WTC11 (cell line): ENCODE measurements around the gene EML6. TPM values are rescaled to one million over a fixed set of nuclear protein-coding genes. Genes with fewer than 3 reads are reported as not detected.

ENCODE experiments used
- ATAC-seq: fragments of 200-7000 bp; cut with Tn5 transposase; 2 replicates; pipeline ENCODE4 v1.10.0; 2021; ENCODE audit warnings: mild to moderate bottlenecking, moderate library complexity
- CTCF ChIA-PET: fragments of 300-600 bp; sonication (Branson Sonifier 250); formaldehyde crosslinking; loops from one replicate; lab custom pipeline; 2021; ENCODE audit warnings: antibody characterized with exemption; lab: Charles Lee
- POLR2A ChIA-PET: fragments of 350-600 bp; sonication (Branson Sonifier 250); formaldehyde crosslinking; loops from one replicate; lab custom pipeline; 2021; ENCODE audit warnings: antibody characterized with exemption; lab: Charles Lee
- DNase-seq: peaks from one replicate; pipeline ENCODE4 v3.0.0; 2021; ENCODE audit warnings: low spot score
- H3K27ac Mint-ChIP-seq: 2 replicates; pipeline ENCODE4 v1.8.0; 2021; ENCODE audit warnings: mixed read lengths
- H3K27me3 Mint-ChIP-seq: 2 replicates; pipeline ENCODE4 v1.8.0; 2021; ENCODE audit warnings: low read depth, mild to moderate bottlenecking, moderate library complexity, mixed read lengths
- H3K36me3 Mint-ChIP-seq: 2 replicates; pipeline ENCODE4 v1.8.0; 2021; ENCODE audit warnings: mixed read lengths
- H3K4me1 Mint-ChIP-seq: 2 replicates; pipeline ENCODE4 v1.8.0; 2022; ENCODE audit warnings: mixed read lengths
- H3K4me3 Mint-ChIP-seq: 2 replicates; pipeline ENCODE4 v1.8.0; 2021; ENCODE audit warnings: mild to moderate bottlenecking, moderate library complexity, mixed read lengths
- H3K9me3 Mint-ChIP-seq: 2 replicates; pipeline ENCODE4 v1.8.0; 2021; ENCODE audit warnings: mixed read lengths
- ATF6 ChIP-seq: sonication (generic); formaldehyde crosslinking; IDR thresholded peaks from 2 replicates; pipeline ENCODE4 v1.8.1; 2023; ENCODE audit warnings: mild to moderate bottlenecking, missing genetic modification reagents
- ELF4 ChIP-seq: sonication (generic); formaldehyde crosslinking; IDR thresholded peaks from 2 replicates; pipeline ENCODE4 v1.8.1; 2022; ENCODE audit warnings: low read depth, mild to moderate bottlenecking, moderate library complexity, missing genetic modification reagents
- ESRRA ChIP-seq: sonication (generic); formaldehyde crosslinking; IDR thresholded peaks from 2 replicates; pipeline ENCODE4 v1.8.1; 2022; ENCODE audit warnings: mild to moderate bottlenecking, missing genetic modification reagents, borderline replicate concordance
- NR2C2 ChIP-seq: sonication (generic); formaldehyde crosslinking; IDR thresholded peaks from 2 replicates; pipeline ENCODE4 v1.8.0; 2022; ENCODE audit warnings: mild to moderate bottlenecking, missing genetic modification reagents
- RELA ChIP-seq: sonication (generic); formaldehyde crosslinking; IDR thresholded peaks from 2 replicates; pipeline ENCODE4 v1.8.1; 2022; ENCODE audit warnings: missing genetic modification reagents, mild to moderate bottlenecking, borderline replicate concordance
- SOX15 ChIP-seq: fragments of 250-450 bp; sonication (Bioruptor Pico); IDR thresholded peaks from 2 replicates; pipeline ENCODE4 v1.9.0; 2021; ENCODE audit warnings: mild to moderate bottlenecking
- total RNA-seq: library from RNA; stranded (reverse); gene quantifications from 3 replicates; pipeline ENCODE4 v1.2.3, GENCODE V29; 2021
- TF ChIP-seq, protein P1 (sequence below): sonication (generic); formaldehyde crosslinking; IDR thresholded peaks from 2 replicates; pipeline ENCODE4 v1.8.0; 2023; ENCODE audit warnings: missing genetic modification reagents, mild to moderate bottlenecking, borderline replicate concordance
- TF ChIP-seq, protein P2 (sequence below): sonication (generic); formaldehyde crosslinking; IDR thresholded peaks from 2 replicates; pipeline ENCODE4 v1.8.0; 2022; ENCODE audit warnings: mild to moderate bottlenecking, missing genetic modification reagents
- TF ChIP-seq, protein P3 (sequence below): sonication (generic); formaldehyde crosslinking; IDR thresholded peaks from 2 replicates; pipeline ENCODE4 v1.8.1; 2023; ENCODE audit warnings: mild to moderate bottlenecking, missing genetic modification reagents
- TF ChIP-seq, protein P4 (sequence below): fragments of 250-450 bp; sonication (Bioruptor Pico); IDR thresholded peaks from 2 replicates; pipeline ENCODE4 v1.9.0; 2021; ENCODE audit warnings: mild to moderate bottlenecking
- TF ChIP-seq, protein P5 (sequence below): sonication (generic); formaldehyde crosslinking; IDR thresholded peaks from 2 replicates; pipeline ENCODE4 v1.8.0; 2023; ENCODE audit warnings: mild to moderate bottlenecking, missing genetic modification reagents
- TF ChIP-seq, protein P6 (sequence below): sonication (generic); formaldehyde crosslinking; IDR thresholded peaks from 2 replicates; pipeline ENCODE4 v1.8.1; 2023; ENCODE audit warnings: mild to moderate bottlenecking, missing genetic modification reagents, moderate library complexity
- TF ChIP-seq, protein P7 (sequence below): fragments of 250-450 bp; sonication (Bioruptor Pico); IDR thresholded peaks from 2 replicates; pipeline ENCODE4 v2.1.2; 2022; ENCODE audit warnings: mild to moderate bottlenecking, moderate library complexity

The EML6 gene
- total RNA-seq, 1 experiment from 2014 or later = 2.1 TPM

DNA sequence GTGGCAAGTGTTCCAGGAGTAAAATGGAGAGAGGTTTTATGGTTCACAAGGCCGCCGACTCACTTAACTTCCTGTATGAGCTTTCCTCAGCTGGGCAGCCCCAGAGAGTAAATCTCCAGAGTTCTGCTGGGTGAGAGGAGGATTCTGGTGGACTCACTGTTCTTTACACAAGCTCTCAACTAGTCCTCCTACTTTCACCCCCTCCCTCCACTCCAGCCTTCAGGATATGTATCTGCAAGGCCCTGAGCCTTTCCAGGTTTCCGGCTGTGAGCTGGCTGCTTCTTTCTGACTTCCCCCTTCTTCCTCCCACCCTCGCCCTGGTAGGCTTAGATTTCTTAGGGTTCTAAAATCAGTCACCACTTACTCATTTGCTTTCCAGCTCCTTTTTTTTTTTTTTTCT lies 34.0 kb downstream of the EML6 start (continued):
- TF ChIP-seq, protein P1, sequence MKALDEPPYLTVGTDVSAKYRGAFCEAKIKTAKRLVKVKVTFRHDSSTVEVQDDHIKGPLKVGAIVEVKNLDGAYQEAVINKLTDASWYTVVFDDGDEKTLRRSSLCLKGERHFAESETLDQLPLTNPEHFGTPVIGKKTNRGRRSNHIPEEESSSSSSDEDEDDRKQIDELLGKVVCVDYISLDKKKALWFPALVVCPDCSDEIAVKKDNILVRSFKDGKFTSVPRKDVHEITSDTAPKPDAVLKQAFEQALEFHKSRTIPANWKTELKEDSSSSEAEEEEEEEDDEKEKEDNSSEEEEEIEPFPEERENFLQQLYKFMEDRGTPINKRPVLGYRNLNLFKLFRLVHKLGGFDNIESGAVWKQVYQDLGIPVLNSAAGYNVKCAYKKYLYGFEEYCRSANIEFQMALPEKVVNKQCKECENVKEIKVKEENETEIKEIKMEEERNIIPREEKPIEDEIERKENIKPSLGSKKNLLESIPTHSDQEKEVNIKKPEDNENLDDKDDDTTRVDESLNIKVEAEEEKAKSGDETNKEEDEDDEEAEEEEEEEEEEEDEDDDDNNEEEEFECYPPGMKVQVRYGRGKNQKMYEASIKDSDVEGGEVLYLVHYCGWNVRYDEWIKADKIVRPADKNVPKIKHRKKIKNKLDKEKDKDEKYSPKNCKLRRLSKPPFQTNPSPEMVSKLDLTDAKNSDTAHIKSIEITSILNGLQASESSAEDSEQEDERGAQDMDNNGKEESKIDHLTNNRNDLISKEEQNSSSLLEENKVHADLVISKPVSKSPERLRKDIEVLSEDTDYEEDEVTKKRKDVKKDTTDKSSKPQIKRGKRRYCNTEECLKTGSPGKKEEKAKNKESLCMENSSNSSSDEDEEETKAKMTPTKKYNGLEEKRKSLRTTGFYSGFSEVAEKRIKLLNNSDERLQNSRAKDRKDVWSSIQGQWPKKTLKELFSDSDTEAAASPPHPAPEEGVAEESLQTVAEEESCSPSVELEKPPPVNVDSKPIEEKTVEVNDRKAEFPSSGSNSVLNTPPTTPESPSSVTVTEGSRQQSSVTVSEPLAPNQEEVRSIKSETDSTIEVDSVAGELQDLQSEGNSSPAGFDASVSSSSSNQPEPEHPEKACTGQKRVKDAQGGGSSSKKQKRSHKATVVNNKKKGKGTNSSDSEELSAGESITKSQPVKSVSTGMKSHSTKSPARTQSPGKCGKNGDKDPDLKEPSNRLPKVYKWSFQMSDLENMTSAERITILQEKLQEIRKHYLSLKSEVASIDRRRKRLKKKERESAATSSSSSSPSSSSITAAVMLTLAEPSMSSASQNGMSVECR (CRISPR knock-in tag) = no peak

DNA sequence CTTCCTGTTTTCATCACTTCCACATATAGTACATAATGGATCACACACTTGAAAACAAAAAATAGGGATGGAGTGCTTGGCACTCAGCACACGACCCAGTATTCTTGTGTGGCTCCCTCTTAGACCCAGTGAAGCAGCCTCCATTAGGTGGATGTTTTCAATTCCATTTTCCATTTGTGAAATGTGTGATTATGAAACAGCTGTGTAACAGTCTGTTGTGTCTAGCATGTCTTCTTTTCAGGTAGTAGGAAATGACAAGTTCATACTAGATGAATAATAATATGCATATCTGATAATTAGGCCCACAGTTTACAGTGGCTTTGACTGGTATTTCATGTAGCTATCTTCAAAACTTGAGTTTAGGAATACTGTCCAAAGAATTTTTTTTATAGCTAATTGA lies 35.5 kb downstream of the EML6 start:
- TF ChIP-seq, protein P2, sequence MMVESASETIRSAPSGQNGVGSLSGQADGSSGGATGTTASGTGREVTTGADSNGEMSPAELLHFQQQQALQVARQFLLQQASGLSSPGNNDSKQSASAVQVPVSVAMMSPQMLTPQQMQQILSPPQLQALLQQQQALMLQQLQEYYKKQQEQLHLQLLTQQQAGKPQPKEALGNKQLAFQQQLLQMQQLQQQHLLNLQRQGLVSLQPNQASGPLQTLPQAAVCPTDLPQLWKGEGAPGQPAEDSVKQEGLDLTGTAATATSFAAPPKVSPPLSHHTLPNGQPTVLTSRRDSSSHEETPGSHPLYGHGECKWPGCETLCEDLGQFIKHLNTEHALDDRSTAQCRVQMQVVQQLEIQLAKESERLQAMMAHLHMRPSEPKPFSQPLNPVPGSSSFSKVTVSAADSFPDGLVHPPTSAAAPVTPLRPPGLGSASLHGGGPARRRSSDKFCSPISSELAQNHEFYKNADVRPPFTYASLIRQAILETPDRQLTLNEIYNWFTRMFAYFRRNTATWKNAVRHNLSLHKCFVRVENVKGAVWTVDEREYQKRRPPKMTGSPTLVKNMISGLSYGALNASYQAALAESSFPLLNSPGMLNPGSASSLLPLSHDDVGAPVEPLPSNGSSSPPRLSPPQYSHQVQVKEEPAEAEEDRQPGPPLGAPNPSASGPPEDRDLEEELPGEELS (CRISPR knock-in tag) = no peak
- TF ChIP-seq, protein P3, sequence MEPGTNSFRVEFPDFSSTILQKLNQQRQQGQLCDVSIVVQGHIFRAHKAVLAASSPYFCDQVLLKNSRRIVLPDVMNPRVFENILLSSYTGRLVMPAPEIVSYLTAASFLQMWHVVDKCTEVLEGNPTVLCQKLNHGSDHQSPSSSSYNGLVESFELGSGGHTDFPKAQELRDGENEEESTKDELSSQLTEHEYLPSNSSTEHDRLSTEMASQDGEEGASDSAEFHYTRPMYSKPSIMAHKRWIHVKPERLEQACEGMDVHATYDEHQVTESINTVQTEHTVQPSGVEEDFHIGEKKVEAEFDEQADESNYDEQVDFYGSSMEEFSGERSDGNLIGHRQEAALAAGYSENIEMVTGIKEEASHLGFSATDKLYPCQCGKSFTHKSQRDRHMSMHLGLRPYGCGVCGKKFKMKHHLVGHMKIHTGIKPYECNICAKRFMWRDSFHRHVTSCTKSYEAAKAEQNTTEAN (CRISPR knock-in tag) = no peak
- no peak for TF ChIP-seq ATF6 (CRISPR knock-in tag)
- no peak for TF ChIP-seq RELA
- TF ChIP-seq, protein P4, sequence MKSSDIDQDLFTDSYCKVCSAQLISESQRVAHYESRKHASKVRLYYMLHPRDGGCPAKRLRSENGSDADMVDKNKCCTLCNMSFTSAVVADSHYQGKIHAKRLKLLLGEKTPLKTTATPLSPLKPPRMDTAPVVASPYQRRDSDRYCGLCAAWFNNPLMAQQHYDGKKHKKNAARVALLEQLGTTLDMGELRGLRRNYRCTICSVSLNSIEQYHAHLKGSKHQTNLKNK = no peak
- TF ChIP-seq, protein P5, sequence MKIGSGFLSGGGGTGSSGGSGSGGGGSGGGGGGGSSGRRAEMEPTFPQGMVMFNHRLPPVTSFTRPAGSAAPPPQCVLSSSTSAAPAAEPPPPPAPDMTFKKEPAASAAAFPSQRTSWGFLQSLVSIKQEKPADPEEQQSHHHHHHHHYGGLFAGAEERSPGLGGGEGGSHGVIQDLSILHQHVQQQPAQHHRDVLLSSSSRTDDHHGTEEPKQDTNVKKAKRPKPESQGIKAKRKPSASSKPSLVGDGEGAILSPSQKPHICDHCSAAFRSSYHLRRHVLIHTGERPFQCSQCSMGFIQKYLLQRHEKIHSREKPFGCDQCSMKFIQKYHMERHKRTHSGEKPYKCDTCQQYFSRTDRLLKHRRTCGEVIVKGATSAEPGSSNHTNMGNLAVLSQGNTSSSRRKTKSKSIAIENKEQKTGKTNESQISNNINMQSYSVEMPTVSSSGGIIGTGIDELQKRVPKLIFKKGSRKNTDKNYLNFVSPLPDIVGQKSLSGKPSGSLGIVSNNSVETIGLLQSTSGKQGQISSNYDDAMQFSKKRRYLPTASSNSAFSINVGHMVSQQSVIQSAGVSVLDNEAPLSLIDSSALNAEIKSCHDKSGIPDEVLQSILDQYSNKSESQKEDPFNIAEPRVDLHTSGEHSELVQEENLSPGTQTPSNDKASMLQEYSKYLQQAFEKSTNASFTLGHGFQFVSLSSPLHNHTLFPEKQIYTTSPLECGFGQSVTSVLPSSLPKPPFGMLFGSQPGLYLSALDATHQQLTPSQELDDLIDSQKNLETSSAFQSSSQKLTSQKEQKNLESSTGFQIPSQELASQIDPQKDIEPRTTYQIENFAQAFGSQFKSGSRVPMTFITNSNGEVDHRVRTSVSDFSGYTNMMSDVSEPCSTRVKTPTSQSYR (CRISPR knock-in tag) = no peak
- TF ChIP-seq, protein P6, sequence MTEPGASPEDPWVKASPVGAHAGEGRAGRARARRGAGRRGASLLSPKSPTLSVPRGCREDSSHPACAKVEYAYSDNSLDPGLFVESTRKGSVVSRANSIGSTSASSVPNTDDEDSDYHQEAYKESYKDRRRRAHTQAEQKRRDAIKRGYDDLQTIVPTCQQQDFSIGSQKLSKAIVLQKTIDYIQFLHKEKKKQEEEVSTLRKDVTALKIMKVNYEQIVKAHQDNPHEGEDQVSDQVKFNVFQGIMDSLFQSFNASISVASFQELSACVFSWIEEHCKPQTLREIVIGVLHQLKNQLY = no peak
- TF ChIP-seq ESRRA = no peak
- TF ChIP-seq SOX15 (CRISPR knock-in tag) = no peak
- TF ChIP-seq, protein P7, sequence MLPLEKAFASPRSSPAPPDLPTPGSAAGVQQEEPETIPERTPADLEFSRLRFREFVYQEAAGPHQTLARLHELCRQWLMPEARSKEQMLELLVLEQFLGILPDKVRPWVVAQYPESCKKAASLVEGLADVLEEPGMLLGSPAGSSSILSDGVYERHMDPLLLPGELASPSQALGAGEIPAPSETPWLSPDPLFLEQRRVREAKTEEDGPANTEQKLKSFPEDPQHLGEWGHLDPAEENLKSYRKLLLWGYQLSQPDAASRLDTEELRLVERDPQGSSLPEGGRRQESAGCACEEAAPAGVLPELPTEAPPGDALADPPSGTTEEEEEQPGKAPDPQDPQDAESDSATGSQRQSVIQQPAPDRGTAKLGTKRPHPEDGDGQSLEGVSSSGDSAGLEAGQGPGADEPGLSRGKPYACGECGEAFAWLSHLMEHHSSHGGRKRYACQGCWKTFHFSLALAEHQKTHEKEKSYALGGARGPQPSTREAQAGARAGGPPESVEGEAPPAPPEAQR (CRISPR knock-in tag) = no peak
- TF ChIP-seq ELF4 (CRISPR knock-in tag) = no peak
- no peak for TF ChIP-seq NR2C2 (CRISPR knock-in tag)
- TF ChIP-seq, all 79 proteins: peak for 0
- CTCF ChIA-PET = interaction anchor here (1.6 kb wide), 1 partner anchor 80 kb away, joined by 4 read pairs; no protein-coding TSS in a partner anchor
- H3K27ac Mint-ChIP-seq = no peak overlapping the region
- ATAC-seq = no peak
- no peaks in the 10 kb centered on the region for H3K36me3 Mint-ChIP-seq
- POLR2A ChIA-PET = no interaction called here
- no peak overlapping the region for H3K4me3 Mint-ChIP-seq
- H3K27me3 Mint-ChIP-seq = no peaks in the 10 kb centered on the region
- H3K4me1 Mint-ChIP-seq = peaks cover 24% of the 10 kb centered on the region
- no peaks in the 10 kb centered on the region for H3K9me3 Mint-ChIP-seq
- DNase-seq = no peak
